Measurements from ENCODE around the gene TMIGD1. TPM values are rescaled to one million over a fixed set of nuclear protein-coding genes. Genes with fewer than 3 reads are reported as not detected.

The TMIGD1 gene, protein sequence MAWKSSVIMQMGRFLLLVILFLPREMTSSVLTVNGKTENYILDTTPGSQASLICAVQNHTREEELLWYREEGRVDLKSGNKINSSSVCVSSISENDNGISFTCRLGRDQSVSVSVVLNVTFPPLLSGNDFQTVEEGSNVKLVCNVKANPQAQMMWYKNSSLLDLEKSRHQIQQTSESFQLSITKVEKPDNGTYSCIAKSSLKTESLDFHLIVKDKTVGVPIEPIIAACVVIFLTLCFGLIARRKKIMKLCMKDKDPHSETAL
- polyA plus RNA-seq: not detected

DNA sequence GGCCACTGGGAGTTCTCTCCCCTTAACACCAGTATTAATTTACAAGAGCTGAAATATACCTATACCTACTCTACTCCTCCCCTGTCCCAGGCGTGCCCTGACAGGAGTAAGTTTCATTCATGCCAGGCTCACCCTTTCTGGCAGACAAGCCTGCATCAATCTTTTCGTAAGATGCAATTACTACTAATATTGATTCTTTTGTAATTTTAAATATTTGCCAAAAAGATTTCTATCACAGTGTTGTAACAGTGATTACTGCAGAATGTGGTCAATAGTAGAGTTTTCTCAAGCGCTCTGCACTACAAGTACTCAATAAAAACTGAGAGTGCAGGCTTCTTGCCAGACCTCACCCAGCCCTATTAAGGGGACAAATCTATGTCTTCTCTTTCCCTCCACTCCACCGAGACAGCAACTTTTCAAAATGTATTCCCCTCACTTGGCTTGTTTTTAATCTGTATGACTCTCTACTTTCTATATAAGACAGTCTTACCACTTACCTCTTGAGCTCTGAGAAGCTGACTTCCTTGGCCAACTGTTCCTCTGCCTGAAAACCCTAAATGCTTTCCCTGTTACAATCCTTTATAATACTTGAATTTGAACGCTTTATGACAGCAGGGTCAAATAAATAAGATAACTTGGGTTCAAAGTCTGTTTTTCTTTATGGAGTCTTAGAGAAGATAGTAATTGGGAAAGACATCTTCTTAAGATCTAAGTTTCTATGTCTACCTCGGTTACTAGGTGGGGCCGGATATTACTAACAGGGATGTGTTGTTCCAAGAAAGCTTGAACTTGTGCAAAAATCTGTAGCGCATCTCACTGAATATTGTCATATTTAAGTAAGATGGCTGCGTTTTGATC, at the start of gene TMIGD1:
TSS of gene TMIGD1 (minus strand) at position 555 of the 858 bp plus-strand sequence. CDS start 1,924 bp downstream, outside the sequence.
- 59 to 89% (median 89%) methylated on average over 9 of the region's 9 CpGs for WGBS, 3 donors
- no peak within 1 kb of the TSS for H3K27ac ChIP-seq (ENCODE audit: low read depth, low read length)

DNA sequence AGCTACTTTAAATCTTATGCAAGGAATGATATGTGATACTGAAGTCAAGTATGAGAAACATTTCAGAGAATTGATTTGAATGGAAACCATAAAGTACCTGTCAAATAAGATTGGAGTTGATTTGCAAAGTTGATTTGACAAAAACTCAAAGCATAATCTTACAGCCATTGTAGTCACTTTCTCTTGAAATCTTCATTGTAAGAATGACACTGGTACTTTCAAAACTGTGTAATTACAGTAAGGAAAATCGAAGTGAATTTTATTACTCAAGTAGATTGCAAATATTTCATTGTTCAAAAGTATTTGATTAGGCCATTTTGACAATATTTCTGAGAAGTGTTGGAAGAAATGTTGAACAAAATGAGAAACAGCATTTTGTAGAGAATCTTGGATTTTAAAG, 48.5 kb upstream of the TMIGD1 start:
- whole genome bisulfite sequencing, 3 donors: 75 to 76% (median 75%) methylated on average over 1 of the region's 1 CpG
- no peak overlapping the region for H3K27ac ChIP-seq (ENCODE audit: low read depth, low read length)

DNA sequence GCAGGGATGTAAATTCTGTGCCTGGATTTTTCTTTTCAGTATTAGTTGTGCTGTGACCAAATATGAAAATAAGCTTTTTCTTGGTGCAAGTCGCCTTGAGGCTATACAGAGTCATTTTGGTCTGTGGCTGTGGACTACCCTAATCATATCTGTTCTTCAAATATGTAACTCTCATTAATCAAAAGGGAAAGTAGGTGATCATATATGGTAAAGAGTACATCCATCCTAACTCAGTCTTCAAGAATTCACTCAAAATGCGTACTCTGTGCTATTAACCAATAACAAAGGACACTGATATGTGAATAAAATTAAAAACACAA, 47.4 kb upstream of the TMIGD1 start:
- WGBS, 3 donors: 67 to 87% (median 79%) methylated on average over 2 of the region's 2 CpGs
- no peak overlapping the region for H3K27ac ChIP-seq (ENCODE audit: low read depth, low read length)

DNA sequence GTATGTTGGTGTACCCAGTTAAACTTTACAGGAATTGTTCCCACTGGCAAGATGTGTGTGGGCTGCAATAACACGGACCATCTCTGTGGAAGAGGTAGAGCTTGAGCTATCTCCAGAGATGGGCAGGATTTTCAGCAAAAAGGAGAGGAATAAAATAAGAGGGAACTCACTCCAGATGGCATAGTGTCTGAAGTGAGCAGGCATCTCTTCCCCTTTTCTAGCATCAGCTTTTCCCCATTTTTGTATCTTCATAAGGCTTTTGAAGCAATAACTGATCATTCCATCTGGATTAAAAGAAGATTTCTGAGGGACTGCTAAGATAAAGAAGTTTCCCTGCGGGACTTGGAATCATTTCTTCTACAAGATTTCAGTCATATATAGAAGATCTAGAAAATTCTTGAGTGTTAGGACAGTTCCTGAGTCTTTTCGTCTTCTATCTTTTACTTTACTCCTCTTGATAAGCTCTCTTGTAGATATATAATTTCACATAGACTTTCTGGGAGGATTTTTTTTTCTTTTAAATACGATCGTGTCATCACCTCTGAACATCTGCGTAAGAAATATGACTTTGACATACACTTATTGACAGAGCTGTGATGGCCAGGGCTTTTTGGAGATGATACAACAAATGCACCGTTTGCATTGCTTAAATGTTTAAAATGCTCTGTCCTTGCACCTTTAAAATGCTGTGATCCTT, 46.9 kb upstream of the TMIGD1 start:
- WGBS, 3 donors: 27 to 63% (median 62%) methylated on average over 7 of the region's 7 CpGs
- no peak overlapping the region for H3K27ac ChIP-seq (ENCODE audit: low read depth, low read length)

DNA sequence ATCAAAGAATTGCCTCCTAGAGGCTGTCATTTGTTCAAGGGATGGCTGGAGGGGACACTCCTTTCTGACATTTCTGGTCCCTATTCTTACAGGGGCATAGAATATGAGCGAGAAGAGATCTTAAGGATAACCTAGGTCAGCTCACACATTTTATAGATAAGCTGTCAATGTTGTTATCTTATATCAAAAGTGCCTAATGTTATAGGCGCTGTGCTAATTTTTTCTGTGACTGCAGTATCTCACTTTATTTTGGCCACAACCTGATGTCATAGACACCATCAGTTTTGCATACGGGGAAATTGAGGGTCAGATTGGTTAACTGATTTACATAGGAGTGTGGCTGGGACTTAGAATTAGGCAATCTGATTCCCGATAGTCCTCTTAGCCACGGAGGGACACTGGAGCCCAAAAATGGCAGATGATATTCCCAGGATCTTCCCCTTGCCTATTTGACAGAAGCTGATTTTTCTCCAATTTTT, 46.1 kb upstream of the TMIGD1 start:
- no peak overlapping the region for H3K27ac ChIP-seq (ENCODE audit: low read depth, low read length)
- 12 to 18% (median 15%) methylated on average over 5 of the region's 5 CpGs for WGBS, 3 donors

DNA sequence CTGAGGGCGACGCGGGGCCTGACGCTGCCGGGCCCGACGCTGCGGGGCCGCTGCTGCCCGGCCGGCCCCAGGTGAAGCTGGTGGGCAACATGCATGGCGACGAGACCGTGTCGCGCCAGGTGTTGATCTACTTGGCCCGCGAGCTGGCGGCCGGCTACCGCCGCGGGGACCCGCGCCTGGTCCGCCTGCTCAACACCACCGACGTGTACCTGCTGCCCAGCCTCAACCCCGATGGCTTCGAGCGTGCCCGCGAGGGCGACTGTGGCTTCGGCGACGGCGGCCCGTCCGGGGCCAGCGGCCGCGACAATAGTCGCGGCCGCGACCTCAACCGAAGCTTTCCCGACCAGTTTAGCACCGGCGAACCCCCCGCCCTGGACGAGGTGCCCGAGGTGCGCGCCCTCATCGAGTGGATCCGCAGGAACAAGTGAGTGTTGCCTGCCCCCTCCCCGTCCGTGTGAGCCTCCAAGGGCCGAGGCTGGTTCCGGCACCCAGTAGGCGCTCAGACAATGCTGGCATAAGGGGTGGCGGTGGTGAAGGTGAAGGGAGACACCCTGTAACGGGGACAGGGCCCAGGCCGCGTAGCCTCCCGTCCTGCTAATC, 45.5 kb upstream of the TMIGD1 start:
- 0 to 1% (median 1%) methylated on average over 68 of the region's 68 CpGs for WGBS, 3 donors
- peak overlapping the region; percentile 43 for H3K27ac ChIP-seq (ENCODE audit: low read depth, low read length)

DNA sequence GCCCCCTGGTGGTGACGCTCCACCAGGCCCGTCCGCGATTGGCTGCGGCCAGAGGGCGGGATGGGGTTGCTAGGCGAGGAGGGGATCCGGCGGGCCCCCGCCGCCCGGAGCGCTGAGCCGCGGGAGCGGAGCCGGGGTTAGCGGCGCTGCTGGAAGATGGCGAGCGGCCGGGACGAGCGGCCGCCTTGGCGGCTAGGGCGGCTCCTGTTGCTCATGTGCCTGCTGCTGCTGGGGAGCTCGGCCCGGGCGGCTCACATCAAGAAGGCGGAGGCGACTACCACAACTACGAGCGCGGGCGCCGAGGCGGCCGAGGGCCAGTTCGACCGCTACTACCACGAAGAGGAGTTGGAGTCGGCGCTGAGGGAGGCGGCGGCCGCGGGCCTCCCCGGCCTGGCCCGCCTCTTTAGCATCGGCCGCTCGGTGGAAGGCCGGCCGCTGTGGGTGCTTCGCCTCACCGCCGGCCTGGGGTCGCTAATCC, 45.0 kb upstream of the TMIGD1 start, which contains the start of gene CPD:
TSS of gene CPD (plus strand) at position 103 of the 478 bp plus-strand sequence. CDS start at position 157, 54 bp downstream.
- peak within 1 kb of the TSS; percentile 43 for H3K27ac ChIP-seq (ENCODE audit: low read depth, low read length)
- 0 to 1% (median 0%) methylated on average over 47 to 59 of the region's 59 CpGs for WGBS, 3 donors

DNA sequence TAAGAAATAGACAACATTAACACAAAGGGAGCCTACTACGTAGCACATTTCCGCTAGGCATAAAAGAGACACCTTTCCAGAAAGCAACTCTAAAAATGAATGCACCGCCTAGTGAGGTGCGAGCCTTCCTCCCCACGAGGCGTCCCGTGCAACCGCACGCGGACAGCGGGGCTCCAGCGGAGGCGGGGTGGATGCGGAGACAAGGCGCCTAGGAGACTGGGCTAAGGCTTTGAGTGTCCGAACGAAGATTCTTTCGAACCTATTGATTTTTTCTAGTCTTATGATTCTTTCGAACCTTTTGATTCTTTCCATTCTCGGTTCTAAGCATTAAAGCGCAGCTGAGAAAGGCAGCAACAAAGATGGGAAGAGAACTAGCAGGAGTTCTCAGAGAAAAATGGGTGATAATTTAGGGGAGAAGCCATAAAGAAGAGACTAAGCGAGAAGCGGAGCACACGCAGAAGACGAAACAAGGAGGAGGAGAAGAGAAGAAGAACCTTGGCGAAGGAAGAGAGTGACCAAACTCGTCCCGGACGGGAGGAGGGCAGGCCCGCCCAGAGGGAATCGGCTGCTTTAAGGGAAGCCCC, 44.5 kb upstream of the TMIGD1 start:
- H3K27ac ChIP-seq (ENCODE audit: low read depth, low read length): no peak overlapping the region
- WGBS, 3 donors: 2 to 9% (median 3%) methylated on average over 30 to 31 of the region's 31 CpGs

DNA sequence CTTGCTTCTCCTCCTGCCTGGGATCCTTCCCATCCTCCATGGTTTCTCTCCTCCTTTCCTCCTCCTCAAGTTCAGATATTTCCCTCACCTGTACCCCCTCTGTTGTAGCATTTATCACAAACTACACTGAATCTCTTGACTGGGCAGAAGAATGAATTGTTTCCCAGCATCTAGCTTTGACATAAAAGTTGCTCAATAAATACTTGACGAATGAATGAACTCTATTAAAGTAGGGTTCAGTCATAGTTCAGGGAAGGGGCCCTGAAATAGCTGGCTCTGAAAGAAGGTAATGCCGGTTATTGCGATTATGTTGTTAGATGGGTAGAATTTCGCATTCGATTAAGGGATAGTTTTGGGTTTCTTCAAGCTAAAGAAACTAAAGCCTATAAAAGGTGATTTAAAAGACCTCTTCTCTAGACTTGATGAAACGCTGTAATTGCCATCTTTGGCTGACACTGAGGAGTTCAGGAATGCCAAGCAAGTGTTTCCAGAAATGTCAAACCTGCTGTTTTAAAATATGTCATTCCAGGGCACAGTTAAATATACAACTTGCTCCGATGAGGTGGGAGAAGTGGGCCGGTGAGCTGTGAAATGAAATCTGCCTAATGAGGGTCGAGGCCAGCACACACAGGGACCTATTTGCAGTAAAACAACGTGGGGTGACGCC, 43.9 kb upstream of the TMIGD1 start:
- H3K27ac ChIP-seq (ENCODE audit: low read depth, low read length): no peak overlapping the region
- 68 to 70% (median 69%) methylated on average over 11 of the region's 11 CpGs for WGBS, 3 donors

DNA sequence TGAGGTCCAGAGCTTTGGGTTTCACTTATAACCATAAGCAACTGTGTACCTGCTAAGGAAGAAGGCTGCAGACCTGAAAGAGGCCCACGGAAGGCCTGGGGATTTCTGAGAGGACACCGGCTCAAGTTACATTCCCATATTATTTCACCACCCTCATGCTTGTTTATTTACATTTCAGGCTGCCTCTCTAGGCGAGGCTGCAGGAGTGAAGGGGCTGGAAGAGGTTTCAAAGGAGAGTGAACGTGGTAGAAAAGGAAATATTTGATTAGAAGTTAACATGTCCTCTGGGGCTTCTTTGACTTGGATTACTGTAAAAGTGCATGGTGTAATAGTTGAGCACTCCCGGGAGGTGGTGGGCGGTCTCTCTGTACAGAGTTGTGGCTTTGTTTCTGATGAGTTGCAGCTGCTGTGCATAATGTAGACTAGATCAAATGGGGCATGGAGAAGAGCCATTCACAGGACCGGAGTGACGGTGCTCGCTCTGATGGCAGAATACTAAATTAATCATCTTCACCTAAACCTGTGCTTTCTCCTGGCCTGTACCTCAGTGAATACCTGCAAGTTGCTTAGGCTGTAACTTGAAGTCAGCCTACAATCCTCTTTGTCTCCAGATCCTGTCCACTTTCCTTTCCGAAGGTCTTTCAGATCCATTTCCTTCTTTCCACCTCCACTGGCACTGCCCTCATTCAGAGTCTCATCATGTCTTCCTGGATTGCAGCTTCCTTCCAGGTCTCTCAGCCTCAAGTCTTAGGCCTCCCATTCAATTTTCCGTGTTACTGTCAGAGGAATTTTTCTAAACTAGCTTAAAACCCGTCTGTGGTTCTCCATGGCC, 43.0 kb upstream of the TMIGD1 start:
- WGBS, 3 donors: 52 to 65% (median 63%) methylated on average over 12 of the region's 12 CpGs
- H3K27ac ChIP-seq (ENCODE audit: low read depth, low read length): no peak overlapping the region

DNA sequence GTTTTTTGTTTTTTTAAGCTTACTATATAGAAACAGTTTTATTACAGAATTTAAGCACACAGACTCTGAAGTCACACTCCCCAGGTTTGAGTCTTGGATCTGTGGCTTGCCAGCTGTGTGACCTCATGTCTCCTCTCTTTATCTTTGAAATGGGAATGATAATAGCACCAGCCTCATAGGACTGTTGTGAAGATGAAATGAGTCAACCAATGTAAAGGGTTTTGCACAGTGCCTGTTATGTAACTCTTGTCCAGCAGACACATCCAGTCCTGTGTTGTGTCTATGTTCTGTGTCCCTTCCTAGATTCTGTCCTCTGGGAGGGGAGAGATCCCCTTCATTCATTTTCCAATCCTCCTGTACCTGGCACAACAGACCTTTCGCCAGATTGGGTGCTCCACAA, 41.8 kb upstream of the TMIGD1 start:
- WGBS, 3 donors: 85 to 98% (median 97%) methylated on average over 1 of the region's 1 CpG
- H3K27ac ChIP-seq (ENCODE audit: low read depth, low read length): no peak overlapping the region

DNA sequence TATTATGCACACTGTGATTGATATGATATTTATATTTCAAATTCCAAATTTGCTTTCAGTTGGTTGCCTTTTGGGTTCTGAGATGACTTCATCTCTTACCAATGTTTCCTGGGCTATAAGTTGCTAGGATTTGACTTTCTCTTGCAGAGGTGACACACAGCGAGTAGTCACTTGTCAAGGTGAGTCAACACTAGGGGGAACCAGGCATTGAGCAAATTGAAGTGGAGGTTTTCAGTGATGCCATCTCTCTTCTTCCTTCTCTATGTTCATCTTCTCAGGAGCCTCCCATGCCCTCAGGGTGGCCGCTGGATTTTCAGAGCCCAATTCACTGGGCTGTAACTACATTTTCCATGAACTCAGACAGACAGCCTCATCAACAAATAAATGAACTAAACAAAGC, 38.9 kb upstream of the TMIGD1 start:
- WGBS, 3 donors: 78 to 94% (median 83%) methylated on average over 2 of the region's 2 CpGs
- H3K27ac ChIP-seq (ENCODE audit: low read depth, low read length): no peak overlapping the region

DNA sequence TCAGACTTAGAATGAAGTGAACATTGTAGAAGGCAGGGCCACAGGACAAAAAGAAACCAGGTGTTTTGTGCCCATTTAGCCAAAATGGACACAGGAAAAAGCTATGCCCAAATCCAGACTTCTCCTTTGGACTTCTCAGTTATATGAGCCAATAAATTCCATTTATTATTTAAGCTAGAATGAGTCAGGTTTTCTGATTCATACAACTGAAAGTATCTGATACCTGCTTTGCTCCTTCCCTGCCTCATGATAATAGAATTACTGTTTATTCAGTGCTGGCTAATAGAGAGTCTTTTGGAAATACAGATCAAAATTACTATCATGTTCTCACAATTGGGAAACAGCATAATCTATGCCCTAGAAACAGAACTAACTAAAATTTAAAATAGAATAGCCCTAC, 36.1 kb upstream of the TMIGD1 start:
- no peak overlapping the region for H3K27ac ChIP-seq (ENCODE audit: low read depth, low read length)

DNA sequence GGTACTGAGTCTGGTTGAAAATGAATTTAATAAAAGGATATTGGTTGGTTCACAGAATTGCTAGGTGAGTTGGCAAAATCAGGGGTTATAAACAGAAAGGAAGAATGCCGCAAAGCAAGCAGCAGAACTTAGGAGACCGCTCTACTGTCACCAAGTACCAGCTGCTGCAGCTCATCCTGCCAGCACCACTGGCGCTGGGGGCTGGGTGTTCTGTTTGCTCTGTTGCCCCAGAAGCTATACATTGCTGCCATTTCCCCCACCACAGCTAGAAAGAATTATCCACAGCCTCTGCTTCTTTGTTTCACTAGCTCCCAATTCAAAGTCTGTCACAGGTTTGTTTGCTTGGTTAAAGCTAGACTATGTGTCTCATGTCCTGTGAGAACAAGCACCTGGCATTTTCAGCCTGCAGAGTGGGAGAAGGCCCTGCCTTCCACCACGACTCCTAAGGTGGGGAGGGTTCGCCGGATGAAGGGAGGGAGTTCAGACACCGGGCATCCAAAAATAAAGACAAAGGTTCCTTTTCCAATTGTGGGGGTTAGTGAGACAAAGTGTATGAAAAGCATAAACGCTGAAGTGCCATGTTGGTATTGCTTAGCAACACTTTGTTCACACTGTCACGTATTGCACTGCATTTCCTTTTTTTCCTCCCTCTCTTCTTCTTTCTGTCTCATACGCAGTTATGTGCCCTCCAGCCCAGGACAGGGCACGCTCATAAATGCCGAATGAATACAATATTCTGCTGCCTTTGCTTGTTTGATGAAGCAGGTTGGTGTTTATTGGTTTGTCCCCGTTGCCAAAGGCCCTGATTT, 35.3 kb upstream of the TMIGD1 start:
- WGBS, 3 donors: 60 to 70% (median 68%) methylated on average over 13 of the region's 13 CpGs
- H3K27ac ChIP-seq (ENCODE audit: low read depth, low read length): no peak overlapping the region

DNA sequence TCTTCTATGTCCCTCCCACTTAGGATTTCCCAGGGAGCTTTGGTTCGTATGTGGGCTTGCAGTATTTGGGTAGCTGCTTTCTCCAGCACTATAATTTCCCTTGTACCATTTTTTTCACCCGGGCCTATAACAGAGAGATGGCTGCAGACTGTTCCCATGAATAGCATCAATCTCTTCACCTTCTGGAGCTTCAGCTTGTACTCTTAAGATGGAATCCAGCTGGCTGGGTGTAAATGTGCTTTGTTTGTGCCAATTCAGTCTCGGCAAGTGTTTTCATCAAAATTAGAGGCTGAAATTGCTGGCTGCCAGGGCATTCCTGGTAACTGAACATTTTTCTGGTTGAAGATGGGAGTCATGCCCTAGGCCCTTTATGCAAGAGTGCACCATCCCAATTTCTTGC, 32.7 kb upstream of the TMIGD1 start:
- H3K27ac ChIP-seq (ENCODE audit: low read depth, low read length): no peak overlapping the region
- 67 to 84% (median 72%) methylated on average over 3 of the region's 3 CpGs for WGBS, 3 donors

DNA sequence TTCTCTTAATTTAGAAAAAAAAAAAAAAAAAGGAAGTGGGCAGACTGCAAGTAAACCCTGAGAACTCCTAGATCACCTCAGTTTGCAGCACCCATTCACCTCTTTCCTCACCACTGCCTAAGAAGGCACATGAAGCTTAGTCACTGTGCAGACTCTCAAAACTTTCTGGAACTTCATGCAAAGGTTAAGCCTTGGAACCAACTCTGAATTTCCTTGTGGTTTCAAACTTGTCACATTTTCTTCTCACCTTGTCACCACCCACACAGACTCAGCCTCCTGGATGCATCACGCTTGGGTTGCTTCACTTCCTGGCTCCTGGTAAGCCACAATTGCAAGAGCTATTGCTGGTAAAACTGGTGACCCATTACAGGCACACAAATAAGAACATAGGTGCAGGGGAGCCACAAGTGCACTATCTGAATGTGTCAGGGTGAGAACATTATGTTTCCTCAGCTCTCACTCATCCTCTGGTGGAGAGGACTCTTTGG, 29.9 kb upstream of the TMIGD1 start:
- H3K27ac ChIP-seq (ENCODE audit: low read depth, low read length): no peak overlapping the region
- 42 to 77% (median 52%) methylated on average over 1 of the region's 1 CpG for WGBS, 3 donors
